Ishikawa (cell line): Measurements from ENCODE around the gene SHISA3.

Source experiments
- CEBPB ChIP-seq: IDR thresholded peaks from 2 replicates; pipeline ENCODE4 v1.6.1; 2012
- CREB1 ChIP-seq: IDR thresholded peaks from 2 replicates; pipeline ENCODE4 v1.6.1; 2012; ENCODE audit warnings: low read depth
- EGR1 ChIP-seq: IDR thresholded peaks from 2 replicates; pipeline ENCODE4 v1.6.1; 2012
- EP300 ChIP-seq: IDR thresholded peaks from 2 replicates; pipeline ENCODE4 v1.6.1; 2012; ENCODE audit warnings: borderline replicate concordance
- FOXM1 ChIP-seq: IDR thresholded peaks from 2 replicates; pipeline ENCODE4 v1.6.1; 2012; ENCODE audit warnings: low read depth, borderline replicate concordance
- MAX ChIP-seq: IDR thresholded peaks from 2 replicates; pipeline ENCODE4 v1.6.1; 2012
- NFIC ChIP-seq: IDR thresholded peaks from 2 replicates; pipeline ENCODE4 v1.6.1; 2012
- RAD21 ChIP-seq: IDR thresholded peaks from 2 replicates; pipeline ENCODE4 v1.6.1; 2012; ENCODE audit warnings: low read depth
- REST ChIP-seq: IDR thresholded peaks from 2 replicates; pipeline ENCODE4 v1.6.1; 2012; ENCODE audit warnings: low read depth, mild to moderate bottlenecking
- TAF1 ChIP-seq: IDR thresholded peaks from 2 replicates; pipeline ENCODE4 v1.6.1; 2012; ENCODE audit warnings: low read depth, mild to moderate bottlenecking
- TCF12 ChIP-seq: IDR thresholded peaks from 2 replicates; pipeline ENCODE4 v1.6.1; 2012; ENCODE audit warnings: low read depth
- TEAD4 ChIP-seq: IDR thresholded peaks from 2 replicates; pipeline ENCODE4 v1.6.1; 2012
- USF1 ChIP-seq: IDR thresholded peaks from 2 replicates; pipeline ENCODE4 v1.6.1; 2012
- YY1 ChIP-seq: IDR thresholded peaks from 2 replicates; pipeline ENCODE4 v1.6.1; 2012; ENCODE audit warnings: low read depth
- ZBTB7A ChIP-seq: IDR thresholded peaks from 2 replicates; pipeline ENCODE4 v1.6.1; 2012; ENCODE audit warnings: low read depth

Gene SHISA3

GRCh38 chr4:42417550-42417949 lies 20.3 kb downstream of the SHISA3 start:
- TF ChIP-seq CREB1 (no peak), CEBPB (no peak), USF1 (no peak), FOXM1 (no peak), MAX (no peak), REST (no peak), TAF1 (no peak), NFIC (no peak), EGR1 (no peak)

GRCh38 chr4:42420140-42420539 lies 22.9 kb downstream of the SHISA3 start:
- TF ChIP-seq YY1 (no peak), TCF12 (no peak), RAD21 (no peak), ZBTB7A (no peak), EGR1 (no peak), EP300 (no peak), FOXM1 (no peak), TAF1 (no peak), TEAD4 (no peak), USF1 (no peak), CEBPB (no peak), REST (no peak), MAX (no peak), CREB1 (no peak), NFIC (no peak)

- TF ChIP-seq ZBTB7A (no peak), REST (no peak), NFIC (no peak), TAF1 (no peak), RAD21 (no peak), FOXM1 (no peak), TCF12 (no peak), MAX (no peak), CREB1 (no peak), EP300 (no peak), USF1 (no peak), CEBPB (no peak), EGR1 (no peak), YY1 (no peak), TEAD4 (no peak)
Measured at GRCh38 chr4:42425146-42426065, 28.1 kb downstream of the SHISA3 start.

- no peak for TF ChIP-seq TAF1
- no peak for TF ChIP-seq CEBPB
- TF ChIP-seq TEAD4: no peak
- TF ChIP-seq USF1: no peak
- TF ChIP-seq CREB1: no peak
- no peak for TF ChIP-seq NFIC
- no peak for TF ChIP-seq EGR1
- no peak for TF ChIP-seq EP300
- no peak for TF ChIP-seq REST
- TF ChIP-seq YY1: no peak
- TF ChIP-seq MAX: no peak
- no peak for TF ChIP-seq RAD21
- no peak for TF ChIP-seq ZBTB7A
Measured at GRCh38 chr4:42428036-42428435, 30.7 kb downstream of the SHISA3 start.
